Stomach (tissue), 4 donors: ENCODE data around the gene ABCC9.

Experiments
- CTCF ChIP-seq, 7 experiments: fragments of 450-650 bp in 4 of 7; fragments of 200-600 bp in 3 of 7; sonication (generic) in 3 of 7; IDR thresholded peaks; one replicate each; pipeline ENCODE4 v1.5.1; 2016 to 2019; ENCODE audit warnings: antibody characterized with exemption in 7 of 7, control low read depth in 2 of 7, mild to moderate bottlenecking in 1 of 7
- POLR2AphosphoS5 ChIP-seq, 3 donors: sonication (generic); formaldehyde crosslinking; IDR thresholded peaks; one replicate each; pipeline ENCODE4 v1.6.1; 2016; ENCODE audit warnings: antibody characterized with exemption in 3 of 3

- TF ChIP-seq CTCF (IDR thresholded peaks at IDR 0.05) (no peak), POLR2AphosphoS5 (IDR thresholded peaks at IDR 0.05) (no peak)
These were observed 177.2 kb downstream of the ABCC9 start for GRCh38 chr12:21764065-21764464.
